Trophoblast cell (in vitro differentiated cells and primary cell): ENCODE measurements around the gene MIA.
"Not testable (repeated sequence)": the region's sequence is repeated elsewhere in the genome, so short reads cannot be mapped to it uniquely, and the experiment has no call there.

Experiments used
- DNase-seq, 2 donors: peaks; one replicate each; pipeline ENCODE4 v3.0.0-alpha.2; 2016
- H2AFZ ChIP-seq: 2 replicates; pipeline ENCODE4 v1.6.1; 2013; ENCODE audit warnings: low read length, moderate library complexity, mild to moderate bottlenecking; ENCODE audit not compliant: insufficient read depth, poor library complexity
- H2AK5ac ChIP-seq: 2 replicates; pipeline ENCODE4 v1.6.1; 2013; ENCODE audit warnings: mild to moderate bottlenecking, low read length
- H2BK120ac ChIP-seq: 2 replicates; pipeline ENCODE4 v1.6.1; 2013; ENCODE audit warnings: low read length, mild to moderate bottlenecking, moderate library complexity; ENCODE audit not compliant: insufficient read depth, poor library complexity
- H2BK12ac ChIP-seq: 2 replicates; pipeline ENCODE4 v1.6.1; 2013; ENCODE audit warnings: mild to moderate bottlenecking, low read length, moderate library complexity
- H2BK5ac ChIP-seq: 2 replicates; pipeline ENCODE4 v1.6.1; 2013; ENCODE audit warnings: low read length, low read depth, moderate library complexity, mild to moderate bottlenecking; ENCODE audit not compliant: poor library complexity
- H3K14ac ChIP-seq: 2 replicates; pipeline ENCODE4 v1.6.1; 2013; ENCODE audit warnings: mild to moderate bottlenecking, low read length
- H3K18ac ChIP-seq: 2 replicates; pipeline ENCODE4 v1.6.1; 2013; ENCODE audit warnings: mild to moderate bottlenecking, low read length
- H3K23ac ChIP-seq: 2 replicates; pipeline ENCODE4 v1.6.1; 2013; ENCODE audit warnings: low read length
- H3K27ac ChIP-seq: 2 replicates; pipeline ENCODE4 v1.5.1; 2013; ENCODE audit warnings: low read depth, mild to moderate bottlenecking, inconsistent platforms, low read length, moderate library complexity
- H3K27me3 ChIP-seq: 2 replicates; pipeline ENCODE4 v1.6.1; 2013; ENCODE audit warnings: inconsistent platforms, mild to moderate bottlenecking, low read length, moderate library complexity; ENCODE audit not compliant: insufficient read depth
- H3K36me3 ChIP-seq, 2 experiments: 1 replicate in 1 of 2; 2 replicates in 1 of 2; pipeline ENCODE4 v1.6.1; 2013; ENCODE audit warnings: low read length in 2 of 2, mild to moderate bottlenecking in 2 of 2, moderate library complexity in 1 of 2; ENCODE audit not compliant: insufficient read depth in 2 of 2, control insufficient read depth in 1 of 2
- H3K4ac ChIP-seq: 2 replicates; pipeline ENCODE4 v1.6.1; 2013; ENCODE audit warnings: low read depth, mild to moderate bottlenecking, low read length, moderate library complexity
- H3K4me1 ChIP-seq, 2 experiments: 1 replicate in 1 of 2; 2 replicates in 1 of 2; pipeline ENCODE4 v1.6.1; 2013; ENCODE audit warnings: low read length in 2 of 2, mild to moderate bottlenecking in 2 of 2, moderate library complexity in 1 of 2; ENCODE audit not compliant: insufficient read depth in 2 of 2, control insufficient read depth in 1 of 2
- H3K4me2 ChIP-seq: 2 replicates; pipeline ENCODE4 v1.6.1; 2013; ENCODE audit warnings: inconsistent platforms, mild to moderate bottlenecking, low read length, moderate library complexity
- H3K4me3 ChIP-seq: 2 replicates; pipeline ENCODE4 v1.5.1; 2013; ENCODE audit warnings: mild to moderate bottlenecking, low read depth, low read length, inconsistent platforms
- H3K79me1 ChIP-seq: one replicate; pipeline ENCODE4 v1.6.1; 2013; ENCODE audit warnings: low read length
- H3K79me2 ChIP-seq: 2 replicates; pipeline ENCODE4 v1.6.1; 2013; ENCODE audit warnings: low read length, mild to moderate bottlenecking; ENCODE audit not compliant: control insufficient read depth, insufficient read depth, poor library complexity
- H3K9ac ChIP-seq: 2 replicates; pipeline ENCODE4 v1.6.1; 2013; ENCODE audit warnings: mild to moderate bottlenecking, low read length
- H3K9me3 ChIP-seq: 2 replicates; pipeline ENCODE4 v1.6.1; 2013; ENCODE audit warnings: low read depth, mild to moderate bottlenecking, control low read depth, inconsistent platforms, low read length; ENCODE audit not compliant: insufficient read depth
- H4K12ac ChIP-seq: 2 replicates; pipeline ENCODE4 v1.6.1; 2013; ENCODE audit warnings: low read depth, mild to moderate bottlenecking, low read length, moderate library complexity
- H4K8ac ChIP-seq: 2 replicates; pipeline ENCODE4 v1.6.1; 2013; ENCODE audit warnings: low read depth, mild to moderate bottlenecking, low read length, moderate library complexity
- H4K91ac ChIP-seq: one replicate; pipeline ENCODE4 v1.6.1; 2013; ENCODE audit warnings: low read depth, mild to moderate bottlenecking, low read length, moderate library complexity
- WGBS: extraction: QIAGEN DNeasy Blood & Tissue Kit; methylation state at CpG from one replicate; pipeline ENCODE4 v1.1.7; 2013; ENCODE audit warnings: missing lambda C conversion rate; ENCODE audit not compliant: insufficient read length, insufficient coverage; ENCODE audit errors: extremely low coverage; 5-methylcytosine and 5-hydroxymethylcytosine counted together

The MIA gene

DNA sequence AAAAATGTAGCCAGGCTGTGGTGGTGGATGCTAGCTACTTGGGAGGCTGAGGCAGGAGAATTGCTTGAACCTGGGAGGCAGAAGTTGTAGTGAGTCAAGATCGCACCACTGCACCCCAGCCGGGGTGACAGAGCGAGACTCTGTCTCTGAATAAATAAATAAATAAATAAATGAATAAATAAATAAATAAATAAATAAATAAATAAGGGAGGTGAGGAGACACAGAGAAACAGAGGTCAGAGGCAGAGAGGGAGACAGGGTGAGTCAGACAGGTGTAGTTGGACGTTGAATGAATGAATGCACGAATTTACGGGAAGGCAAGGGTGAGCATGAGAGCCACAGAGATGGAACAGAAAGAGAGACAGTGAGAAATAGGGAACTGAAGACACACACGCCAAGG is 5.8 kb downstream of the MIA start:
- DNase-seq, result no peak
- no peak overlapping the region for H3K9ac ChIP-seq
- H3K4ac ChIP-seq, result no peak overlapping the region
- H3K27me3 ChIP-seq, result no peaks in the 10 kb centered on the region
- no peak overlapping the region for H2AK5ac ChIP-seq
- H2BK12ac ChIP-seq, result no peak overlapping the region
- no peak overlapping the region for H4K12ac ChIP-seq
- peaks cover 13% of the 10 kb centered on the region for H3K79me1 ChIP-seq
- peaks cover 2% of the 10 kb centered on the region for H3K79me2 ChIP-seq
- no peak overlapping the region for H2BK120ac ChIP-seq
- no peak overlapping the region for H3K4me3 ChIP-seq
- peaks cover 5 to 7% of the 10 kb centered on the region in 2 experiments for H3K36me3 ChIP-seq
- no peak overlapping the region for H4K8ac ChIP-seq
- WGBS, result no CpG with 5 or more reads among the region's 7 CpGs
- H3K9me3 ChIP-seq, result no peaks in the 10 kb centered on the region
- H2AFZ ChIP-seq, result no peak overlapping the region
- no peak overlapping the region for H2BK5ac ChIP-seq
- no peak overlapping the region for H3K14ac ChIP-seq
- H3K27ac ChIP-seq, result no peak overlapping the region
- no peak overlapping the region for H3K18ac ChIP-seq
- no peak overlapping the region for H3K4me2 ChIP-seq
- no peak overlapping the region for H4K91ac ChIP-seq
- peaks cover 4 to 5% of the 10 kb centered on the region in 2 experiments for H3K4me1 ChIP-seq
- H3K23ac ChIP-seq, result no peak overlapping the region

DNA sequence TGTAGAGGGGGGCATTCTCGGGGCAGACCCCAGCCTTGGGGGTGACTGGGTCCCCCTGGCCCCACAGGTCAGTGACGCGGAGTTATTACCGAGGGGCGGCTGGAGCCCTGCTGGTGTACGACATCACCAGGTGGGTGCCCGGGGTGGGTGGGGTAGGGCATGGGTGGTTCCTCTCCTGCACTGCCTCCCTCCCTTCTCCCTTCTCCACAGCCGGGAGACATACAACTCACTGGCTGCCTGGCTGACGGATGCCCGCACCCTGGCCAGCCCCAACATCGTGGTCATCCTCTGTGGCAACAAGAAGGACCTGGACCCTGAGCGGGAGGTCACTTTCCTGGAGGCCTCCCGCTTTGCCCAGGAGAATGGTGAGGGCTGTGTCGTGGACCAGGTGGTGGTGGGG is 8.4 kb downstream of the MIA start:
- no peak overlapping the region for H3K4ac ChIP-seq
- H3K18ac ChIP-seq, result no peak overlapping the region
- no peak overlapping the region for H3K23ac ChIP-seq
- H3K79me2 ChIP-seq, result no peaks in the 10 kb centered on the region
- H4K8ac ChIP-seq, result no peak overlapping the region
- H2BK12ac ChIP-seq, result no peak overlapping the region
- no peaks in the 10 kb centered on the region for H3K27me3 ChIP-seq
- no peak overlapping the region for H3K14ac ChIP-seq
- peaks cover 10 to 12% of the 10 kb centered on the region in 2 experiments for H3K36me3 ChIP-seq
- H3K4me2 ChIP-seq, result no peak overlapping the region
- no peaks in the 10 kb centered on the region for H3K4me1 ChIP-seq
- H3K79me1 ChIP-seq, result peaks cover 2% of the 10 kb centered on the region
- H2BK5ac ChIP-seq, result no peak overlapping the region
- H2BK120ac ChIP-seq, result no peak overlapping the region
- H3K4me3 ChIP-seq, result no peak overlapping the region
- DNase-seq, result no peak
- no CpG with 5 or more reads among the region's 14 CpGs for WGBS
- H2AFZ ChIP-seq, result no peak overlapping the region
- H4K91ac ChIP-seq, result no peak overlapping the region
- H4K12ac ChIP-seq, result no peak overlapping the region
- H3K9me3 ChIP-seq, result no peaks in the 10 kb centered on the region
- H3K9ac ChIP-seq, result no peak overlapping the region
- H3K27ac ChIP-seq, result no peak overlapping the region
- no peak overlapping the region for H2AK5ac ChIP-seq

DNA sequence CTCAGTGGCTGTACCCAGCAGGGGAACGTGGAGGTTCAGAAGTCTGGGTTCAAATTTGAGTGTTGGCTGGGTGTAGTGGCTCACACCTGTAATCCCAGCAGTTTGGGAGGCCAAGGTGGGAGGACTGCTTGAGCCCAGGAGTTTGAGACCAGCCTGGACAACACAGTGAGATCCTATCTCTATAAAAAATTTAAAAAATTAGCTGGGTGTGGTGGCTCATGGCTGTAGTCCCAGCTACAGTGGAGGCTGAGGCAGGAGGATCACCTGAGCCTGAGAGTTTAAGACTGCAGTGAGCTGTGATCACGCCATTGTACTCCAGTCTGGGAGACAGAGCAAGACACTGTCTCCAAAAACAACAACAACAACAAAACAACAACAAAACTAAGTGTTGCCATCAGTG is 8.8 kb downstream of the MIA start:
- peak; percentile 45 to 67 for DNase-seq
- not testable (repeated sequence) for H2BK120ac ChIP-seq, H3K23ac ChIP-seq, H3K18ac ChIP-seq, H4K91ac ChIP-seq, H3K79me2 ChIP-seq, H2AFZ ChIP-seq, H3K9ac ChIP-seq, H3K14ac ChIP-seq, H2BK5ac ChIP-seq, H3K79me1 ChIP-seq, H3K4me2 ChIP-seq, H2AK5ac ChIP-seq, H4K8ac ChIP-seq, H3K9me3 ChIP-seq, H3K4ac ChIP-seq, H4K12ac ChIP-seq, H3K27me3 ChIP-seq, H3K4me3 ChIP-seq, H2BK12ac ChIP-seq, H3K4me1 ChIP-seq, H3K27ac ChIP-seq
- peaks cover 10 to 12% of the 10 kb centered on the region in 2 experiments for H3K36me3 ChIP-seq
- no CpG with 5 or more reads among the region's 2 CpGs for WGBS

DNA sequence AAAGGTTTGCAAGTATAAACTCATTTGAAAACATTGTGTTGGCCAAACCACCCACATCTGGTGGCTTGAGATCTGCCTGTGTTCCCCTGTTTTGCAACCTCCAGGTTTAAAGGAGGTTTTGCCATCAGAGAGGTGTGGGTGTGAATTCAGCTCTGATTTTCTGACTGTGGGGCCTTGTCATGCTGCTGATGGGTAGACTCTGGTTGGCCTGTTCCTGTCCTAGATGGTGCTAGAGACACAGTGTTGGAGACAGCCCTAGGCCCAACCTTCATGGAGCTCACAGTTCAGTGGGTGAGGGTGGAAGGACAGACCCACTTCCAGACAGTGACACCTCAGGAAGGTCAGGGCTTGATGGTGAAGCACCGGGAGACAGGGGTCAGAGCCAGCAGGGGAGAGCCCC is 10.2 kb downstream of the MIA start:
- Histone ChIP-seq H3K9ac (no peak overlapping the region), H2AFZ (no peak overlapping the region)

More for the DNA sequence above, 10.2 kb downstream of the MIA start:
- no peak for DNase-seq
- Histone ChIP-seq H3K18ac (no peak overlapping the region), H3K79me1 (no peaks in the 10 kb centered on the region), H4K91ac (no peak overlapping the region), H3K36me3 (peaks cover 10 to 12% of the 10 kb centered on the region in 2 experiments), H3K4me2 (no peak overlapping the region), H4K12ac (no peak overlapping the region), H3K27me3 (no peaks in the 10 kb centered on the region), H3K14ac (no peak overlapping the region), H2BK120ac (no peak overlapping the region), H2BK12ac (no peak overlapping the region), H3K79me2 (no peaks in the 10 kb centered on the region), H3K4ac (no peak overlapping the region), H3K4me3 (no peak overlapping the region), H3K23ac (no peak overlapping the region), H4K8ac (no peak overlapping the region), H2BK5ac (no peak overlapping the region), H3K4me1 (no peaks in the 10 kb centered on the region), H2AK5ac (no peak overlapping the region), H3K9me3 (no peaks in the 10 kb centered on the region), H3K27ac (no peak overlapping the region)
- no CpG with 5 or more reads among the region's 1 CpG for WGBS
